ENCODE results near the gene DNAJB13.
"Not testable (repeated sequence)": the region's sequence is repeated elsewhere in the genome, so short reads cannot be mapped to it uniquely, and the experiment has no call there.

The DNAJB13 gene

GRCh38 chr11:73950869-73951710 is at the start of gene DNAJB13:
Gene DNAJB13, plus strand, starts transcription at chr11:73951026. Its CDS starts 44 bp downstream, at chr11:73951070.
- DNase-seq: peak; percentile 84

- DNase-seq: no peak
Observed at GRCh38 chr11:73902303-73902702, 48.5 kb upstream of the DNAJB13 start.

- peak; percentile 80 for DNase-seq
Observed at GRCh38 chr11:73907191-73907590, 43.6 kb upstream of the DNAJB13 start.

GRCh38 chr11:73912026-73912425 is 38.8 kb upstream of the DNAJB13 start:
- DNase-seq: no peak

GRCh38 chr11:73913472-73913871 is 37.4 kb upstream of the DNAJB13 start:
- no peak for DNase-seq

- DNase-seq: no peak
Observed at GRCh38 chr11:73914284-73914683, 36.5 kb upstream of the DNAJB13 start.

- no peak for DNase-seq
Observed at GRCh38 chr11:73916435-73916834, 34.4 kb upstream of the DNAJB13 start.

GRCh38 chr11:73921180-73921579 is 29.6 kb upstream of the DNAJB13 start:
- DNase-seq: no peak

- no peak for DNase-seq
Observed at GRCh38 chr11:73929388-73929787, 21.4 kb upstream of the DNAJB13 start.

- DNase-seq: peak; percentile 93
Observed at GRCh38 chr11:73931039-73931645, 19.7 kb upstream of the DNAJB13 start.

- DNase-seq: no peak
Observed at GRCh38 chr11:73931951-73932350, 18.9 kb upstream of the DNAJB13 start.

- no peak for DNase-seq
Observed at GRCh38 chr11:73932781-73933180, 18.0 kb upstream of the DNAJB13 start.

- not testable (repeated sequence) for DNase-seq
Observed at GRCh38 chr11:73936047-73936446, 14.8 kb upstream of the DNAJB13 start.

GRCh38 chr11:73939096-73939495 is 11.7 kb upstream of the DNAJB13 start:
- DNase-seq: no peak

- DNase-seq: no peak
Observed at GRCh38 chr11:73940801-73941570, 9.8 kb upstream of the DNAJB13 start.

GRCh38 chr11:73942010-73942409 is 8.8 kb upstream of the DNAJB13 start:
- no peak for DNase-seq

- DNase-seq: no peak
Observed at GRCh38 chr11:73944085-73944484, 6.7 kb upstream of the DNAJB13 start.

GRCh38 chr11:73944901-73945300 is 5.9 kb upstream of the DNAJB13 start:
- no peak for DNase-seq

- no peak for DNase-seq
Observed at GRCh38 chr11:73945396-73945795, 5.4 kb upstream of the DNAJB13 start.

GRCh38 chr11:73946798-73947458 is 3.9 kb upstream of the DNAJB13 start:
- no peak for DNase-seq

GRCh38 chr11:73949246-73949645 is 1.6 kb upstream of the DNAJB13 start:
- no peak for DNase-seq

GRCh38 chr11:73949912-73950311 is 914 bp upstream of the DNAJB13 start:
- no peak for DNase-seq

GRCh38 chr11:73951797-73952196 is 971 bp downstream of the DNAJB13 start:
- DNase-seq: no peak
